DOHH2 (cell line): ENCODE data around the gene OR2T35.

Experiments
- EZH2phosphoT487 ChIP-seq: fragments of 200-600 bp; sonication (generic); IDR thresholded peaks from 2 replicates; pipeline ENCODE4 v1.6.1; 2017; ENCODE audit warnings: borderline replicate concordance, mild to moderate bottlenecking, antibody characterized with exemption, low read length, moderate library complexity, mixed read lengths
- TF ChIP-seq, protein P1 (sequence below): fragments of 200-600 bp; sonication (generic); IDR thresholded peaks from one replicate; pipeline ENCODE4 v1.5.1; 2014; ENCODE audit warnings: antibody characterized with exemption, mild to moderate bottlenecking, low read depth, low read length; ENCODE audit not compliant: poor library complexity, severe bottlenecking

DNA sequence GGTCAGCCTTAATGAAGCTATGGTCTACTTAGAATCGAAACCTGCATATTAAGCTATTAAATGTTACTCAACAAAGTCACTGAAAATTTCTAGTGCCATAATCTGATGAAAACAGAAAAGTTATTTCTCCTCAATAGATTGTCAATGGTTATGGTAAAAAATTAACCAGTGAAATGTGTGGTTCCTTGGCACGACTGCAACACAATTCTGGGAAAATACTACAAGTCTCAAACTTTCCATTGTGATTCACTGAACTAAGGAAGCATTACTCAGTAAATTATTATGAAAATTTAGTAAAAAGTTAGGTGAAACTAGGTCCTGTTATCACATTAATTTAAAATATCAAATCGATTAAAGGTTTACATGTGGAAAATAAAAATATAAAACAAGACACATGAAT lies 34.8 kb downstream of the OR2T35 start:
- TF ChIP-seq, protein P1, sequence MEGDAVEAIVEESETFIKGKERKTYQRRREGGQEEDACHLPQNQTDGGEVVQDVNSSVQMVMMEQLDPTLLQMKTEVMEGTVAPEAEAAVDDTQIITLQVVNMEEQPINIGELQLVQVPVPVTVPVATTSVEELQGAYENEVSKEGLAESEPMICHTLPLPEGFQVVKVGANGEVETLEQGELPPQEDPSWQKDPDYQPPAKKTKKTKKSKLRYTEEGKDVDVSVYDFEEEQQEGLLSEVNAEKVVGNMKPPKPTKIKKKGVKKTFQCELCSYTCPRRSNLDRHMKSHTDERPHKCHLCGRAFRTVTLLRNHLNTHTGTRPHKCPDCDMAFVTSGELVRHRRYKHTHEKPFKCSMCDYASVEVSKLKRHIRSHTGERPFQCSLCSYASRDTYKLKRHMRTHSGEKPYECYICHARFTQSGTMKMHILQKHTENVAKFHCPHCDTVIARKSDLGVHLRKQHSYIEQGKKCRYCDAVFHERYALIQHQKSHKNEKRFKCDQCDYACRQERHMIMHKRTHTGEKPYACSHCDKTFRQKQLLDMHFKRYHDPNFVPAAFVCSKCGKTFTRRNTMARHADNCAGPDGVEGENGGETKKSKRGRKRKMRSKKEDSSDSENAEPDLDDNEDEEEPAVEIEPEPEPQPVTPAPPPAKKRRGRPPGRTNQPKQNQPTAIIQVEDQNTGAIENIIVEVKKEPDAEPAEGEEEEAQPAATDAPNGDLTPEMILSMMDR: no peak
- no peak for TF ChIP-seq EZH2phosphoT487
